SW 1271 (cell line): ENCODE data around the gene TEX10.
"Not testable (repeated sequence)": the region's sequence is repeated elsewhere in the genome, so short reads cannot be mapped to it uniquely, and the experiment has no call there.

ENCODE experiments used
- DNase-seq, 2 experiments: peaks; one replicate each; lab custom pipeline; 2025; lab: John Stamatoyannopoulos, UW

Gene TEX10

DNA sequence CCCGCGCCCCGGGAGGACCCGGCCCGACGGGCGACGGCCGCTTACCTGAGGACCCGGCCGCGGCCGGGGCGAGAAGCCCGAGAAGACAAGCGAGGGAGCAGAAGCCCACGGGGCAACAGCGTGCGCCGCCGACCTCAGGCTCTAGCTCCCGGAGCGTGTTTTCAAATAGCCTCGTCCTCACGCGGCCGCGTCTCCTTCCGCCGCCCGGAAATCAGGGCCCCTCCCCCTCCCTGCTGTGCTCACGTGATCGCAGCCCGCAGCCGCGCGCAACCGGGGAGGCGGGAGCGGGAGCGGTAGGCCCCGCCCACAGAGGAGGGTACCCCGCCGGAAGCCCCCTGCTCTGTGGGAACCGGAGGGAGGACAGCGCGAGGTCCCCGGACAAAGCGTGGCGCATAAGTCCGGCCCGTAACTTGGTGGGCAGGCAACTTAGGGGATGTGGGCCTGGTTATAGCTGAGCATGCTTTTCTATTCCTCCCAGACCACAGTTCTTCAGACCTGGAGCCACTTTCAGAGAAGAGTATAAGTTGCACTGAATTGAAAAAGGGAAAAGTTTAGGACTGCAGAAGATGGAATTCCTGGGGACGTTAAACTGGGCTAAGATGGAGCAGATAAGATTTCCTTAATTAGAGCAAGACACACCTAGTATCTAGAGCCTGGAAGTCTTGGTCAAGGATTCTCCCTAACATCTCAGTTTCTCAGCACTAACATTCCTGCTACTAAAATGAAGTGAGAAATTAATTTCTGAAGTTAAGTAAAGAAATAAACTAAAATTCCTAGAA is at the start of gene TEX10:
Gene TEX10 (minus strand): TSS at position 216 of the 779 bp plus-strand sequence. CDS start 3,579 bp downstream, outside the sequence.
- peak; percentile 66 to 81 for DNase-seq

DNA sequence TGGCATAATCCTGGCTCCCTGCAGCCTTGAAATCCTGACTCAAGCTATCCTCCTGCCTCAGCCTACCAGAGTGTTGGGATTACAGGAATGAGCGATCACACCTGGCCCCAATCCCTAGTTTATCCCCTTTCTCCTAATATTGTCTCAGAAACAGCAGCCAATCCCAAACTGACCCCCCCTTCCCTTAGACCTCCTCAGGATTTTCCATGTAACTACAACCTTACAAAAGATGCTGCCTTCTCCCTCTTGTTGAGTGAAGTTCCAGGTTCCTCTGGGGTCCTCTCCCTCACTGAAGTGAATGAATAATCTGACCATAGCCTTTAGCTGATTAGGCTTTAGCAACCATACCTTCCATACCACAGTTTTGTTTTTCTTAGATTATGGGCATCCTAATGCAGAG is 48.3 kb upstream of the TEX10 start:
- DNase-seq = no peak

GRCh38 chr9:100397529-100398266 is 45.0 kb upstream of the TEX10 start:
- no peak for DNase-seq

GRCh38 chr9:100396769-100397168 is 44.0 kb upstream of the TEX10 start:
- no peak for DNase-seq

GRCh38 chr9:100394816-100395215 is 42.1 kb upstream of the TEX10 start:
- DNase-seq = no peak

DNA sequence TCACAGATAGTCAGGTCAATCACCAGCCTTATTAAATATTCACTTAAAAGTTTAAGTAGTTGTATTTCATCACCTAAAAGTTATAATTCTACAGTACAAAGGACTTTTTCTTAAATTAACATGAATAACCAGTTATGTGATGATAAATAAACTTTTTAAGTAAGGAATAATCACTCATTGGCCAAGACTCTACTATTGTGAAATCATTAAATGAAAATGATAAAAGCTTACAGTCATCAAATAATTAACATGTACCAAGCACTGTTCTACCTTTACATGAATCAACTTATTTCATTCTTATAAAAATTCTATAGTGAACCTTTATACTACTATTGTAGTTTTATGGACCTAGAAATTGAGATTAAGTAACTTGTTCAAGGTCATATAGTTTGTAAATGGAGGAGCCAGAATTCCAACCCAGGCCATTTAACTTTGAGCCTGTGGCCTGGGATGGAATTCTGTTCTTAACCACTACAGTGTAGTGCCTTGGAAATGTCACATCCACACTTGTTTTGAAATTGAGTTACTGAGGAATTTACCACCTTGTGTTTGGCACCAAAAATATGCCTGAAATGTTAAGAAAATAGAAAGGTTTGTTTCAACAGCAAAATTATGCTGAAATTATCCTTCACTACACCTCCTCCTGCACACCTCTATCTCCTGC is 41.4 kb upstream of the TEX10 start:
- no peak for DNase-seq

DNA sequence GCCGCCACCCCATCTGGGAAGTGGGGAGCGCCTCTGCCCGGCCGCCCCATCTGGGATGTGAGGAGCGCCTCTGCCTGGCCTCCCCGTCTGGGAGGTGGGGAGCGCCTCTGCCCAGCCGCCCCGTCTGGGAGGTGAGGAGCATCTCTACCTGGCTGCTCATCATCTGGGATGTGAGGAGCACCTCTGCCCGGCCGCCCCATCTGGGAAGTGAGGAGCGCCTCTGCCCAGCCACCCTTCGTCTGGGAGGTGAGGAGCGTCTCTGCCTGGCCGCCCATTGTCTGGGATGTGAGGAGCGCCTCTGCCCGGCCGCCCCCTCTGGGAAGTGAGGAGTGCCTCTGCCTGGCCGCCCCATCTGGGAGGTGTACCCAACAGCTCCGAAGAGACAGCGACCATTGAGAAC is 40.2 kb upstream of the TEX10 start:
- not testable (repeated sequence) for DNase-seq

- DNase-seq = peak; percentile 50 to 90
Observed at GRCh38 chr9:100379862-100380261, 27.1 kb upstream of the TEX10 start.

DNA sequence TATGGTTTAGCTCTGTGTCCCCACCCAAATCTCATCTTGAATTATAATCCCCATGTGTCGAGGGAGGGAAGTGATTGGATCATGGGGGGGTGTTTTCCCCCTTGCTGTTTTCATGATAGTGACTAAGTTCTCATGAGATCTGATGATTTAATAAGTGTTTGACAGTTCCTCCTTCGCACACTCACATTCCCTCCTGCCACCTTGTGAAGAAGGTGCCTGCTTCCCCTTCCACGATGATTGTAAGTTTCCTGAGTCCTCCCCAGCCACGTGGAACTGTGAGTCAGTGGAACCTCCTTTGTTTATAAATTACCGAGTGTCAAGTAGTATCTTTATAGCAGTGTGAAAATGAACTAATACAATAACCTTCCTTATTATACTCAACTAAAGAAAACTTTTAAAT is 24.3 kb upstream of the TEX10 start:
- no peak for DNase-seq

DNA sequence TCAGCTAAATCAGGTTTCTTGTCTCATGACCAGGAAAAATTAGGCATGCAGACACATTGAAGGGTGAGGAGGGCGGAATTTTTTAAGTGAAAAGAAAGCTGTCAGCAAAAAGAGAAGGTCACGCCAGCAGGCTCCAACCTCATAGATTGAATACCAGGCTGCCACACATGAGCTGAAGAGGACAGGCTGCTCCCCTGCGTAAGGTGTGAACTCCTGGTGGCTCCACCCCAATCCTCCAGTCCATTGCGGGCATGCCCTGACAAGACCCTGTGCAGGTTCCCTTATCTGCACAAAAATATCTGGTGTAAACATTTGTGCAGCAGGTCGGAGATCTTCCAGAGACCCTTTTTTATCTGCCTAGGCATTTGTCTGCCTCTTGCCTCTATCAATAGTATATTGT is 22.9 kb upstream of the TEX10 start:
- no peak for DNase-seq

DNA sequence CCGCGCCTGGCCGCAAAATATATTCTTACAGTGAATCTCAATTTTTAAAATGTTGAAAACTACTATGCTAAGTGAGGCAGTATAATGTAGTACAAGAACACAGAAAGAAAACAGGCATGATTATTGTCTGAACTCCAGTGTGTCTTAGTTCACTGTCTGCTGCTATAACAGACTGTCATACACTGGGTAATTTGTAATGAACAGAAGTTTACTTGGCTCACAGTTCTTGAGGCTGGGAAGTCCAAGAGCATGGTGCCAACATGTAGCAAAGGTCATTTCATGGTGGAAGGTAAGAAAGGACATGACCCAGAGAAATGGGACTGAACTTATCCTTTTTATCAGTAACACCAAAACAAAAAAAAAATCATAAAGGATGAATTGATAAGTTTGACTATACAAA is 19.9 kb upstream of the TEX10 start:
- no peak for DNase-seq

DNA sequence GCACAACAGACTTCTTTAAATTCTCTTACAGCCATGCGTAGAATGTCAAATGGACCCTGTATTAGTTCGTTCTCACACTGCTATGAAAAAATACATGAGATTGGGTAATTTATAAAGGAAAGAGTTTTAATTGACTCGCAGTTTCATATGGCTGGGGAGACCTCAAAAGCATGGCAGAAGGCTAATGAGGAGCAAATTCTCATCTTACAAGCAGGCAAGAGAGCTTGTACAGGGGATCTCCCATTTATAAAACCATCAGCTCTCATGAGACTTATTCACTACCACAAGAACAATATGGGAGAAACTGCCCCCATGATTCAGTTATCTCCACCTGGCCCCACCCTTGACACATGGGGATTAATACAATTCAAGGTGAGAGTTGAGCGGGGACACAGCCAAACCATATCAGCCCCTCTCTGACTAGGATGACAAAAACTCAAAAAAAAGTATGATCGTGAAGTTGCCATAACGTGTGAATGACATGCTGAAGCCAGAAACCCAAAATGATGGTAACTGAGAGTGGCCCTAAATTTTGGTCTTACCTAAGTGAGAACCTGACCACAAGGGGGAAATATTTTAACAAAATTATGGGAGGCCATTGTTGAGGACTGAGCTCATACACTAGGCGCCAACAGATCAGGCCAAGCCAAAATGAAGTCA is 17.5 kb upstream of the TEX10 start:
- no peak for DNase-seq

DNA sequence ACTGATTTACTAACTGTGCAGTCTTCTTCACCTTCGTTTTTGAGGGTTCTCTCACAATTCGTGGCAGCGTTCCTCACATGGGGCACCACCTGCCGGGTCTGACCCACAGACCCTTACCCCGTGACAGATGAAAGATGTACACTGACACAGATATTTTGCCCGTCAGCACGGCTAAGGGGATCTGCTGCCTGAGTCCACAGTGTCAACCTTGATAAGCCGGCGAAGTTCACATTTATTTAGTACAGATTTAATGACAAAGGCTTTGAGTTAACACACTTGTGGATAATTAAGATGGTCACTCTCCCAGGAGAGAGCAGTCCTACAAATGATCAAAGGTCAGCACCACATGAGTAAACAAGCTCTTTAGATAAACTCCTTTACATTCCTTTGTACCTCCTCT is 15.9 kb upstream of the TEX10 start:
- DNase-seq = no peak

DNA sequence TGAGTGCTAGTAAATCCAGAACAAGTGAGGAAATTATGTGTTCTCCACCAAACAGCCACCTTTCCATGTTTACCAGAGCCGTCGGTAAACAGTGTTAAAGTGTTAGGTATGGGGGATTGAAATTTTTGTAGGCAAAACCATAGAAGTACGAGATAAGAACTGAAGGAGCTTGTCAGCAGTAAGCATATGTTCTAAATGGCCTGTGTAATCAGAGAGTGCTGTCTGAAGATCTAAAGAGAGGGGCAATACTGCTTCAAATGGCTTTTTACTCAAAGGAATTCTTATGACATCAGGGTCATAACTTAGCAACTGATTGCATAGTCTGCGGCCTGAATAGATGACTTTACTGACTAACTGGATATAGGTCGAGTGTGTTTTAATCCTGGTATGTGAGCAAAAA is 13.4 kb upstream of the TEX10 start:
- DNase-seq = no peak

DNA sequence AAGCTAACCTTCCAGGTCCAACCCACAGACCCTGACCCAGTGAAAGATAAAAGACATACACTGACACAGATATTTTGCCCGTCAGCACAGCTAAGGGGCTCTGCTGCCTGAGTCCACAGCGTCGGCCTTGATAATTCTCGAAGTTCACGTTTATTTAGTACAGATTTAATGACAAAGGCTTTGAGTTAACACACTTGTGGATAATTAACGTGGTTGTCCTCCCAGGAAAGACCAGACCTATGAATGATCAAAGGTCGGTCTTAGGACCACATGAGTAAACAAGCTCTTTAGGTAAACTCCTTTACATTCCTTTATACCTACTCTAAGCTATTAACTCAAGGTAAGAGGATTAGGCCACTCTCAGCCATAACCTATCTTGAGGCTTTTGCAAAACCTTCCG is 11.3 kb upstream of the TEX10 start:
- DNase-seq = no peak

- no peak for DNase-seq
Observed at GRCh38 chr9:100359057-100359456, 6.3 kb upstream of the TEX10 start.

DNA sequence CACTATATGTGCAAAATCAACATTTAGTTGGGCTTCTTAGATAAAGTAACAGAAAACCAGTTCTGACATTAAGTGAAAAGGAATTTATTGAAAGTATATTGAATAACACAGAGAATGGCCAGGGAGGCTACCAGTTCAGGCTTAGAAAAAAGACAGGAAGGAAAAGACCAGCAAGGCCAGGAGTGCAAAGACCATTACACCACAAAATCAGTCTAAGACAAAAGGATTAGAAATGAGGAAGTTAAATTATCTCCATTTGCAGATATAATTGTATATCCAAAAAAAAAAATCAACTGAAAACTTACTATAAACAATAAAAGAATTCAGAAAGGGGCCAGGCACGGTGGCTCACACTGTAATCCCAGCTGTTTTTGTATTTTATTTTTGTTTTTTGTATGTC is 4.8 kb upstream of the TEX10 start:
- no peak for DNase-seq

GRCh38 chr9:100355561-100355960 is 2.8 kb upstream of the TEX10 start:
- no peak for DNase-seq

GRCh38 chr9:100354121-100354800 is 1.5 kb upstream of the TEX10 start:
- no peak for DNase-seq

DNA sequence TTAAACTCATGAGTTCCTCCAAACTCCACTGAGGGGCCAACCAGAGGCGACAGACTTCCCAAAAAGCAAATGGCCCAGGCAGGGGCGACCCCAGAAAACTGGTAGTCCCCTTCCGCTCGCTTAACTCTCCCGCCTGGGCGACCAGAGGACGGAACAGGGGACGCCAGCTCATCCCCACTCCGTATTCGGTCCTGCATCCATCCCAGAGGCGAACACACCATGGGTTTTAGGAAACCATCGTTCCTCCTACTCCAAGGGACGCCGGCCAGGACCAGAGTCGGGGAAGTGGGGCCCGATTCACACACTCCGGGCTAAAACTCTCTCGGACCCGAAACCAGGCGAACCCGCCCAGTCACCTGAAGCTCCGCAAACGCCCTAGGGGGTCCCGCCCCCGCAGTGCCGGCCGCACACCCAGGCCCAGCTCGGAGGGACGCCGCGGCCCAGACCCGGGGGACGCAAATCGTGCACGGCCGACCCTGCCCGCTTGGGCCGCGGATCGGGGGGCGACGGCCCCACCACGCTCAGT is 478 bp downstream of the TEX10 start:
- peak in 1 of 2 experiments; percentile 42 for DNase-seq

DNA sequence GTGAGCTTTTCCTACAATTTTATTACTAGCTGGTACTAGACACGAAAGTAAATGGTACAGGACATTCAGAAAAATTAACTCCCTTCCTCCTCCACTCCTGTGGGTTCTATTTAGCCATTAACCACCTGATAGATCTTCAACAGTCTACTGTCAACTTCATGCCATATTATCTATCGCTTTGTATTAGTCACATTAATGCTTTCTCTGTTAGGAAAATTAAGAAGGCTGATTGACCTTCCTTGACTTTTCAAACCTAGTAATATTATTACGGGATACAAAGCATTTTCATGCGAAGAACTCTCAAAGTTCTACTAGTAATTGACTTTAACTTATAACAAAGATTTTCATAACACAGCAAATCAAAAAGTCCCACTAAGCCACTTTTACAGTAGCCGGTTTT is 1.2 kb downstream of the TEX10 start:
- no peak for DNase-seq

GRCh38 chr9:100350188-100350587 is 2.6 kb downstream of the TEX10 start:
- no peak for DNase-seq
